SK-N-SH (cell line): ENCODE results near the gene ZNF607.
A peak's percentile ranks its signal among the peaks of the same experiment; 100 is the strongest.

Experiments used
- CTCF ChIP-seq: fragments of 200-600 bp; sonication (generic); IDR thresholded peaks from 2 replicates; pipeline ENCODE4 v1.6.1; 2017; ENCODE audit warnings: antibody characterized with exemption, mild to moderate bottlenecking, moderate library complexity
- FOXJ3 ChIP-seq: sonication (generic); formaldehyde crosslinking; IDR thresholded peaks from 2 replicates; pipeline ENCODE4 v1.5.1; 2020; ENCODE audit warnings: mild to moderate bottlenecking, missing genetic modification reagents
- SIN3A ChIP-seq: IDR thresholded peaks from 2 replicates; pipeline ENCODE4 v1.6.1; 2012; ENCODE audit warnings: low read depth, mild to moderate bottlenecking, low read length, moderate library complexity, borderline replicate concordance
- TAF1 ChIP-seq: IDR thresholded peaks from 2 replicates; pipeline ENCODE4 v1.6.1; 2012; ENCODE audit warnings: low read depth, mild to moderate bottlenecking, low read length, moderate library complexity, borderline replicate concordance

DNA sequence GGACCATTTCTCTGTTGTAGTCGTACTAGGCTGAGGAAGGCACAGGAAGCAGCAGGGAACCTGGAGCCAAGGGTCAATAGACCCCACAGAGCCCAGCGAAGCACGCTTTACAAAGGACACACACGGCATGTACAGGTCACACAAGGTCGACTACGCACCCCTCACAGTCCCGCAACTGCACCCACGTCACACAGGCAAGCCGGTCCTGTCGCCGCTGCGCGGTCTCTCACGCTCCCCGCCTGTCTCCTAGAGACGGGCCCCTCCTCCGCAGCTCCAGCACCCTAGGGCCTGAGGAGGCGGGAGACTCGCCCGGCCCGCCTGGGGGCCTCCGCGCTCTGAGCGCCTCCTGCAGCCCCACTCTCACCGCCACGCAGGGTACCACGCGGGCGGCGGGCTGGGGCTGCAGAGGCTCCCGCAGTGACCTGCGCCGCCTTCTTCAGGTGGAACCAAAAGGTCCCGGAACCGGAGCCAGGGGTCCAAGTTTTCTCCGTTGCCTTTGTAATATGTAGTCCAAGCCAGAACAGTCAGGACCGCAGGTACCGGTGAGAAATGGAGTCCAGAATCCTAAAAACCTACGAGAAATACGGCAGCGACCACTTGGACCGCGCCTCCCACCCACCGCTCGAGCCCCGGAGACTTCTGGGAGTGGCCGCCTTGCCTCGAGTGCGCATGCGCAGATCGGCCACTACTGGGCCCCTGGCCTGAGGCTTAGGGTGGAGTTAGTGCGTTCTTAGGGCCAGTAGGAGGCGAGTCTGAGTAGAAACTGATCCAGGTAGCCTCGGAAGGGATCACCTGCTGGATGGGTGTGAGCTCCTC lies at the start of gene ZNF607:
- peak; percentile 65 for TF ChIP-seq CTCF
- TF ChIP-seq FOXJ3 (CRISPR knock-in tag): no peak
- no peak for TF ChIP-seq SIN3A
- no peak for TF ChIP-seq TAF1
